ENCODE data around the gene KPNB1.

DNA sequence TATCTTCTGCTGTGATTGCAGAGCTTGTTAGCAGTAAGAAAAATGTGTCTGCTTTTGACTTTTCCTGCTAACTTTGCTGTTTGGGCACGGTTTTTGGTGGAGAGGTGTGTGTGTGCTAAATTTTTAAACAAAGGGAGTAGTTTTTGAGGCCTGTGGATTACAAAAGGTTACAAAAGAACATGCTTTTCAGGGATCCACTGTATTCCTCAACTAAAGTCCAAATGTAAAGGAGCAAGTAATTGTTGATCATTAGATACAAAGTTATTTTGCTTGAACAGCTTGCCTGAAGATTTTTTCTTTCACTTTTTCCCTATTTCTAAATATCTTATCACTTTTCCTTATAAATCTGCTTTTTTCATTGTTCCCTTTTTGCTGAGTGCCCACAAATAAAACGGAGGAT, 2.0 kb downstream of the KPNB1 start:
- no peak for TF ChIP-seq GATA2 (IDR thresholded peaks at IDR 0.05; ENCODE audit: low read depth, low read length)
- no peak for TF ChIP-seq GATA3 (IDR thresholded peaks at IDR 0.05; ENCODE audit: low read depth, low read length)
